Body of pancreas (tissue), 4 donors: ENCODE data around the gene ZNF511. TPM values are rescaled to one million over a fixed set of nuclear protein-coding genes. Genes with fewer than 3 reads are reported as not detected.
A peak's percentile ranks its signal among the peaks of the same experiment; 100 is the strongest.
"Not testable (repeated sequence)": the region's sequence is repeated elsewhere in the genome, so short reads cannot be mapped to it uniquely, and the experiment has no call there.

Experiments used
- ATAC-seq: fragments of 150-250 bp; one replicate; pipeline ENCODE4 v1.9.1; 2016
- DNase-seq, 4 donors: peaks; one replicate each; pipeline ENCODE4 v3.0.0-alpha.2; 2019
- H3K27ac ChIP-seq, 4 donors: fragments of 200-600 bp; sonication (generic); 1 replicate in 3 of 4; 2 replicates in 1 of 4; pipeline versions ENCODE4 v1.5.1 to v1.6.1; 2016 to 2019; ENCODE audit warnings: mild to moderate bottlenecking in 1 of 4, mixed read lengths in 1 of 4, moderate library complexity in 1 of 4
- H3K27me3 ChIP-seq, 2 donors: fragments of 200-600 bp; sonication (generic); one replicate each; pipeline ENCODE4 v1.6.0; 2016; ENCODE audit warnings: mild to moderate bottlenecking in 1 of 2
- H3K36me3 ChIP-seq, 2 donors: fragments of 200-600 bp; sonication (generic); replicated peaks in 1 of 2; 2 replicates each; pipeline ENCODE4 v1.5.1; 2016; ENCODE audit warnings: low read depth in 2 of 2; ENCODE audit not compliant: insufficient read depth in 1 of 2
- H3K4me1 ChIP-seq: fragments of 200-600 bp; sonication (generic); one replicate; pipeline ENCODE4 v1.6.0; 2016
- H3K4me3 ChIP-seq, 2 donors: fragments of 200-600 bp; sonication (generic); 1 replicate in 1 of 2; 2 replicates in 1 of 2; pipeline ENCODE4 v1.5.1; 2016 to 2019
- H3K9me3 ChIP-seq, 3 donors: fragments of 200-600 bp; sonication (generic); 1 replicate in 2 of 3; 2 replicates in 1 of 3; pipeline ENCODE4 v1.5.1; 2016
- CTCF ChIP-seq, 7 experiments: fragments of 450-650 bp in 4 of 7; fragments of 200-600 bp in 3 of 7; sonication (generic) in 3 of 7; IDR thresholded peaks; one replicate each; pipeline ENCODE4 v1.5.1; 2016 to 2019; ENCODE audit warnings: antibody characterized with exemption in 7 of 7
- POLR2A ChIP-seq, 3 donors: fragments of 450-650 bp; IDR thresholded peaks; one replicate each; pipeline ENCODE4 v1.6.1; 2016; ENCODE audit warnings: antibody characterized with exemption in 3 of 3, mild to moderate bottlenecking in 2 of 3
- WGBS, 2 donors: methylation state at CpG; one replicate each; pipeline ENCODE4 v1.1.5; 2017; 5-methylcytosine and 5-hydroxymethylcytosine counted together
- intact Hi-C: fragments of 100-400 bp; cut with DNase I; formaldehyde crosslinking; loops from one replicate; pipeline ENCODE4 v1.15.1; 2023
- total RNA-seq, 2 donors: library from RNA; depleted of rRNA; stranded (reverse); fragments of >200 nt; gene quantifications; one replicate each; pipeline ENCODE4 v1.1.0, GENCODE V29; 2016

ZNF511 gene
- total RNA-seq, 2 donors from 2014 or later = 15.0 to 22.7 TPM

- ATAC-seq (no peak), DNase-seq (peak in 2 of 4 donors; percentile 22 to 35)
- H3K27me3 ChIP-seq = no peaks in the 10 kb centered on the region
- no peak overlapping the region for H3K4me3 ChIP-seq
- H3K36me3 ChIP-seq = no peaks in the 10 kb centered on the region
- intact Hi-C loops = no loop called here
- H3K9me3 ChIP-seq = no peaks in the 10 kb centered on the region
- peaks cover 22% of the 10 kb centered on the region for H3K4me1 ChIP-seq
- 82 to 86% methylated on average over 4 to 14 of the region's 14 CpGs for WGBS, 2 donors
- H3K27ac ChIP-seq = no peak overlapping the region
- TF ChIP-seq CTCF (IDR thresholded peaks at IDR 0.05) (no peak), POLR2A (IDR thresholded peaks at IDR 0.05) (no peak)
Measured at GRCh38 chr10:133262696-133263095, 46.0 kb upstream of the ZNF511 start.

- Histone ChIP-seq H3K27ac (no peak overlapping the region), H3K9me3 (no peaks in the 10 kb centered on the region), H3K36me3 (no peaks in the 10 kb centered on the region), H3K27me3 (no peaks in the 10 kb centered on the region), H3K4me3 (no peak overlapping the region), H3K4me1 (peaks cover 13% of the 10 kb centered on the region)
- WGBS, 2 donors = 86 to 88% methylated on average over 7 to 10 of the region's 10 CpGs
- intact Hi-C loops = no loop called here
- TF ChIP-seq CTCF (IDR thresholded peaks at IDR 0.05) (no peak), POLR2A (IDR thresholded peaks at IDR 0.05) (no peak)
- DNase-seq = no peak
- ATAC-seq = no peak
Measured at GRCh38 chr10:133263674-133264073, 45.0 kb upstream of the ZNF511 start.

- ATAC-seq = no peak
- 58 to 93% methylated on average over 8 to 9 of the region's 9 CpGs for WGBS, 2 donors
- intact Hi-C loops = no loop called here
Measured at GRCh38 chr10:133264461-133264860, 44.3 kb upstream of the ZNF511 start.

GRCh38 chr10:133265052-133265451, 43.7 kb upstream of the ZNF511 start:
- intact Hi-C loops, H3K4me3 ChIP-seq, DNase-seq, H3K27me3 ChIP-seq, ATAC-seq, H3K36me3 ChIP-seq, H3K9me3 ChIP-seq, H3K27ac ChIP-seq, H3K4me1 ChIP-seq: not testable (repeated sequence)
- WGBS, 2 donors = 74 to 83% methylated on average over 9 to 10 of the region's 10 CpGs

More at GRCh38 chr10:133264461-133264860, 44.3 kb upstream of the ZNF511 start:
- TF ChIP-seq CTCF (IDR thresholded peaks at IDR 0.05) (no peak), POLR2A (IDR thresholded peaks at IDR 0.05) (no peak)
- Histone ChIP-seq H3K4me1 (peaks cover 9% of the 10 kb centered on the region), H3K4me3 (no peak overlapping the region), H3K36me3 (no peaks in the 10 kb centered on the region), H3K9me3 (no peaks in the 10 kb centered on the region), H3K27me3 (no peaks in the 10 kb centered on the region), H3K27ac (no peak overlapping the region)
- DNase-seq = no peak

GRCh38 chr10:133266056-133266795, 42.5 kb upstream of the ZNF511 start:
- Histone ChIP-seq H3K27me3 (no peaks in the 10 kb centered on the region), H3K27ac (no peak overlapping the region), H3K9me3 (no peaks in the 10 kb centered on the region), H3K36me3 (peaks cover 0 to under 1% of the 10 kb centered on the region in 2 donors), H3K4me1 (peaks cover 1% of the 10 kb centered on the region), H3K4me3 (no peak overlapping the region)
- no peak for ATAC-seq
- no peak for DNase-seq
- intact Hi-C loops = no loop called here
- no peak for TF ChIP-seq POLR2A (IDR thresholded peaks at IDR 0.05)
- TF ChIP-seq CTCF (IDR thresholded peaks at IDR 0.05) = no peak
- WGBS, 2 donors = 92% methylated on average over 12 to 21 of the region's 21 CpGs
